ENCODE measurements around the gene LIPT2.

DNA sequence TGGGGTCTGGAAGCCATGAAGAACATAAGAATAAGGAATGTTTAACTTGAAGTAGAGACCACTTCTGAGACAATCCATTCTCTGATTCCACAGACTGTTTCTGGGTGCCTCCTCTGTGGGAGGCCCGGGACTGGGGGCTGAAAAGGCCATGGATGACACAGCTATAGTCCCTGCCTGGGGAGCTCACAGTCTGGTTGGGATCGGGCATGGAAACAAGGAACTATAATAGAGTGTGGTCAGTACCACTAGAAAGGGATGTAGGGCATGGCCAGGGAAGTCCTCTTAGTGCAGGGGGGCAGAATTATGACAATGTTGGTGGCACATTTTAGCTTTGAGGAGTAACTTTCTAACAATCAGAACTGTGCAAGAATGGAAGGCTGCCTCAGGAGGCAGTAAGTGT lies 17.0 kb downstream of the LIPT2 start:
- TF ChIP-seq, protein P1, sequence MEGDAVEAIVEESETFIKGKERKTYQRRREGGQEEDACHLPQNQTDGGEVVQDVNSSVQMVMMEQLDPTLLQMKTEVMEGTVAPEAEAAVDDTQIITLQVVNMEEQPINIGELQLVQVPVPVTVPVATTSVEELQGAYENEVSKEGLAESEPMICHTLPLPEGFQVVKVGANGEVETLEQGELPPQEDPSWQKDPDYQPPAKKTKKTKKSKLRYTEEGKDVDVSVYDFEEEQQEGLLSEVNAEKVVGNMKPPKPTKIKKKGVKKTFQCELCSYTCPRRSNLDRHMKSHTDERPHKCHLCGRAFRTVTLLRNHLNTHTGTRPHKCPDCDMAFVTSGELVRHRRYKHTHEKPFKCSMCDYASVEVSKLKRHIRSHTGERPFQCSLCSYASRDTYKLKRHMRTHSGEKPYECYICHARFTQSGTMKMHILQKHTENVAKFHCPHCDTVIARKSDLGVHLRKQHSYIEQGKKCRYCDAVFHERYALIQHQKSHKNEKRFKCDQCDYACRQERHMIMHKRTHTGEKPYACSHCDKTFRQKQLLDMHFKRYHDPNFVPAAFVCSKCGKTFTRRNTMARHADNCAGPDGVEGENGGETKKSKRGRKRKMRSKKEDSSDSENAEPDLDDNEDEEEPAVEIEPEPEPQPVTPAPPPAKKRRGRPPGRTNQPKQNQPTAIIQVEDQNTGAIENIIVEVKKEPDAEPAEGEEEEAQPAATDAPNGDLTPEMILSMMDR (IDR thresholded peaks at IDR 0.05; ENCODE audit: low read depth, low read length, missing input control), result no peak
- no peak for TF ChIP-seq JUND (IDR thresholded peaks at IDR 0.05)
- TF ChIP-seq RAD21 (IDR thresholded peaks at IDR 0.05), result no peak
- TF ChIP-seq, protein P2, sequence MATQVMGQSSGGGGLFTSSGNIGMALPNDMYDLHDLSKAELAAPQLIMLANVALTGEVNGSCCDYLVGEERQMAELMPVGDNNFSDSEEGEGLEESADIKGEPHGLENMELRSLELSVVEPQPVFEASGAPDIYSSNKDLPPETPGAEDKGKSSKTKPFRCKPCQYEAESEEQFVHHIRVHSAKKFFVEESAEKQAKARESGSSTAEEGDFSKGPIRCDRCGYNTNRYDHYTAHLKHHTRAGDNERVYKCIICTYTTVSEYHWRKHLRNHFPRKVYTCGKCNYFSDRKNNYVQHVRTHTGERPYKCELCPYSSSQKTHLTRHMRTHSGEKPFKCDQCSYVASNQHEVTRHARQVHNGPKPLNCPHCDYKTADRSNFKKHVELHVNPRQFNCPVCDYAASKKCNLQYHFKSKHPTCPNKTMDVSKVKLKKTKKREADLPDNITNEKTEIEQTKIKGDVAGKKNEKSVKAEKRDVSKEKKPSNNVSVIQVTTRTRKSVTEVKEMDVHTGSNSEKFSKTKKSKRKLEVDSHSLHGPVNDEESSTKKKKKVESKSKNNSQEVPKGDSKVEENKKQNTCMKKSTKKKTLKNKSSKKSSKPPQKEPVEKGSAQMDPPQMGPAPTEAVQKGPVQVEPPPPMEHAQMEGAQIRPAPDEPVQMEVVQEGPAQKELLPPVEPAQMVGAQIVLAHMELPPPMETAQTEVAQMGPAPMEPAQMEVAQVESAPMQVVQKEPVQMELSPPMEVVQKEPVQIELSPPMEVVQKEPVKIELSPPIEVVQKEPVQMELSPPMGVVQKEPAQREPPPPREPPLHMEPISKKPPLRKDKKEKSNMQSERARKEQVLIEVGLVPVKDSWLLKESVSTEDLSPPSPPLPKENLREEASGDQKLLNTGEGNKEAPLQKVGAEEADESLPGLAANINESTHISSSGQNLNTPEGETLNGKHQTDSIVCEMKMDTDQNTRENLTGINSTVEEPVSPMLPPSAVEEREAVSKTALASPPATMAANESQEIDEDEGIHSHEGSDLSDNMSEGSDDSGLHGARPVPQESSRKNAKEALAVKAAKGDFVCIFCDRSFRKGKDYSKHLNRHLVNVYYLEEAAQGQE (IDR thresholded peaks at IDR 0.05), result no peak
- no peak for TF ChIP-seq FOXA2 (IDR thresholded peaks at IDR 0.05)
- no peak for TF ChIP-seq YY1 (IDR thresholded peaks at IDR 0.05)
- no peak for TF ChIP-seq TAF1 (conservative IDR thresholded peaks at IDR 0.05)
